ENCODE results near the gene ZDHHC11.
"Not testable (repeated sequence)": the region's sequence is repeated elsewhere in the genome, so short reads cannot be mapped to it uniquely, and the experiment has no call there.

GRCh38 chr5:843926-844325 lies 6.9 kb downstream of the ZDHHC11 start:
- not testable (repeated sequence) for TF ChIP-seq CTCF, POLR2A (IDR thresholded peaks at IDR 0.05)
